IPS-20b (cell line): ENCODE data around the gene CYP24A1.

Experiments used
- H3K27ac ChIP-seq: one replicate; pipeline ENCODE4 v1.5.1; 2013; ENCODE audit warnings: low read length
- H3K27me3 ChIP-seq: 2 replicates; pipeline ENCODE4 v1.6.1; 2013; ENCODE audit warnings: mild to moderate bottlenecking, low read length, inconsistent platforms; ENCODE audit not compliant: insufficient read depth
- H3K36me3 ChIP-seq: 2 replicates; pipeline ENCODE4 v1.6.1; 2013; ENCODE audit warnings: low read depth, mild to moderate bottlenecking, inconsistent platforms, low read length, moderate library complexity; ENCODE audit not compliant: insufficient read depth
- H3K4me1 ChIP-seq: 2 replicates; pipeline ENCODE4 v1.6.1; 2013; ENCODE audit warnings: mild to moderate bottlenecking, control low read depth, inconsistent platforms, low read length, moderate library complexity; ENCODE audit not compliant: insufficient read depth
- H3K4me3 ChIP-seq: 2 replicates; pipeline ENCODE4 v1.5.1; 2013; ENCODE audit warnings: mild to moderate bottlenecking, low read length, inconsistent platforms
- H3K9ac ChIP-seq: 2 replicates; pipeline ENCODE4 v1.6.1; 2013; ENCODE audit warnings: low read depth, mild to moderate bottlenecking, inconsistent platforms, low read length, moderate library complexity
- H3K9me3 ChIP-seq: 2 replicates; pipeline ENCODE4 v1.6.1; 2013; ENCODE audit warnings: mild to moderate bottlenecking, low read depth, low read length, inconsistent platforms; ENCODE audit not compliant: insufficient read depth

CYP24A1 gene

GRCh38 chr20:54112221-54112884 lies 61.4 kb downstream of the CYP24A1 start:
- H3K27ac ChIP-seq: no peak overlapping the region
- H3K4me1 ChIP-seq: no peaks in the 10 kb centered on the region; the same call in 1 of the 2 replicates
- no peak overlapping the region for H3K9ac ChIP-seq
- no peaks in the 10 kb centered on the region for H3K27me3 ChIP-seq
- H3K36me3 ChIP-seq: no peaks in the 10 kb centered on the region
- no peak overlapping the region for H3K4me3 ChIP-seq
- H3K9me3 ChIP-seq: no peaks in the 10 kb centered on the region

- Histone ChIP-seq H3K9me3 (no peaks in the 10 kb centered on the region), H3K4me1 (no peaks in the 10 kb centered on the region), H3K27me3 (no peaks in the 10 kb centered on the region), H3K4me3 (no peak overlapping the region), H3K27ac (no peak overlapping the region), H3K36me3 (no peaks in the 10 kb centered on the region), H3K9ac (no peak overlapping the region)
Observed at GRCh38 chr20:54111460-54111859, 62.3 kb downstream of the CYP24A1 start.

- Histone ChIP-seq H3K36me3 (no peaks in the 10 kb centered on the region), H3K9ac (no peak overlapping the region), H3K4me1 (no peaks in the 10 kb centered on the region), H3K27ac (no peak overlapping the region), H3K4me3 (no peak overlapping the region), H3K9me3 (no peaks in the 10 kb centered on the region), H3K27me3 (no peaks in the 10 kb centered on the region)
Observed at GRCh38 chr20:54110457-54110856, 63.3 kb downstream of the CYP24A1 start.

DNA sequence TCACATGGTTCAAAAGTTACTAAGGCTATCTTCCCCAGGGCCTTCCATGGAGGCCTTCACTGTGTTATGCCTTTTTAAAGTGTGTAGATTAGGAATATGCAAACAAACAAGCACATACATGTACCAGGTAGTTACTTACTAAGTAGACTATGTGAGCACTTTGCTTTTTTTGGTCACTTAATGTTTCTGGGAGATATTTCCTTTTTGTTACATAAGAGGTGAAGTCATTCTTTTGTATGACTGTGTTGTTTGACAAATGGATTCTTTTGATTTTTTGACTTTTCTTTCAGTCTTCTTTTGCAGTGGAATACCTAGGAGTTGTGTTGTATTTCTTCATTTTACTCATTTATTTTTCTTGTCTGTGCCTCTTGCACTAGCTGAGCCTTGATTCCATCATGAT lies 63.7 kb downstream of the CYP24A1 start:
- no peak overlapping the region for H3K9ac ChIP-seq
- no peaks in the 10 kb centered on the region for H3K36me3 ChIP-seq
- H3K27me3 ChIP-seq: no peaks in the 10 kb centered on the region
- H3K4me3 ChIP-seq: no peak overlapping the region
- H3K9me3 ChIP-seq: no peaks in the 10 kb centered on the region
- H3K27ac ChIP-seq: no peak overlapping the region
- no peaks in the 10 kb centered on the region for H3K4me1 ChIP-seq

DNA sequence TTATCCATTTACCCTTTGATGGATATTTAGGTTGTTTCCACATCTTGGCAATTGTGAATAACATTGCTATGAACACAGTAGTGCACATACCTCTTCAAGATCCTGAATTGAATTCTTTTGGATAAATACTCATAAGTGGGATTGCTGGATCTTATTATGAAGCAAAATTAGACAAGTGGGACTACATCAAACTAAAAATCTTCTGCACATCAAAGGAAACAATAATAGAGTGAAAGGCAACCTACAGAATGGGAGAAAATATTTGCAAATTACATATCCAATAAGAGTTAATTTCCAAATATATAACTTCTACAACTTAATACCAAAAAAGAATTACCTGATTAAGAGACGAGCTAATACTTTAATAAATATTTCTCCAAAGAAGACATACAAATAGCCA lies 65.0 kb downstream of the CYP24A1 start:
- Histone ChIP-seq H3K9ac (no peak overlapping the region), H3K4me3 (no peak overlapping the region), H3K27ac (no peak overlapping the region), H3K36me3 (no peaks in the 10 kb centered on the region), H3K9me3 (no peaks in the 10 kb centered on the region), H3K27me3 (no peaks in the 10 kb centered on the region), H3K4me1 (no peaks in the 10 kb centered on the region)

DNA sequence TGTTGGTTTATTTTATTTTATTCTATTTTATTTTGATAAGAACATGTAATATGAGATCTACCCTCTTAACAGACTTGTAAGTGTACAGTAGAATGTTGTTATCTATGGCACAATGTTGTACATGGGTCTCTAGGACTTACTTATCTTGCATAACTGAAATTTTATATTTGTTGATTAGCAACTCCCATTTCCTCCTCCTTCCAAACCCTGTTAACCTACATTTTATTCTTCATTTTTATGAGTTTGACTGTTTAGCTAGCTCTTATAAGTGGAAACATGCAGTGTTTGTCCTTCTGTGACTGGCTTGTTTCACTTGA lies 65.5 kb downstream of the CYP24A1 start:
- H3K27ac ChIP-seq: no peak overlapping the region
- no peaks in the 10 kb centered on the region for H3K36me3 ChIP-seq
- H3K27me3 ChIP-seq: no peaks in the 10 kb centered on the region
- no peaks in the 10 kb centered on the region for H3K9me3 ChIP-seq
- H3K4me3 ChIP-seq: no peak overlapping the region
- H3K9ac ChIP-seq: no peak overlapping the region
- no peaks in the 10 kb centered on the region for H3K4me1 ChIP-seq

GRCh38 chr20:54107600-54108325 lies 66.0 kb downstream of the CYP24A1 start:
- H3K9ac ChIP-seq: no peak overlapping the region
- no peaks in the 10 kb centered on the region for H3K9me3 ChIP-seq
- H3K36me3 ChIP-seq: no peaks in the 10 kb centered on the region
- H3K27me3 ChIP-seq: no peaks in the 10 kb centered on the region
- H3K4me3 ChIP-seq: no peak overlapping the region
- H3K4me1 ChIP-seq: no peaks in the 10 kb centered on the region
- H3K27ac ChIP-seq: no peak overlapping the region

DNA sequence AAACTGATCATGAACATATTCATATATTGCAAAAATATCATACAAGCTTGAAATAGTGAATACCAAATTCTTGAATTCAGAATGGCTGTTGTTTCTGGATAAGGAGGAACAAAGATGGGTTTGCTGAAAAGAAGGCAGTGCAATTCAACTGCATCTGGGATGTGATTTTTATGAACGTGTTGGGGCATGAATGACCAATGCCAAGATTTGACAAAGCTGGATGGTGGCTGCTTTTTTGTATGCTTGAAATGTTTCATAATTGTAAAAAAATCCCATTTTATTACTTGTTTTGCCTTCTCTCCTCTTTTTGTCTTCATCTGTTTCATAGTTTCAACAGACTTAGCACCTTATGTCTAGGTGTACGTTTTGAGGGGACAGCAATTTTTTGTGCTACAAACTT lies 66.6 kb downstream of the CYP24A1 start:
- H3K27ac ChIP-seq: no peak overlapping the region
- H3K27me3 ChIP-seq: no peaks in the 10 kb centered on the region
- no peak overlapping the region for H3K9ac ChIP-seq
- no peaks in the 10 kb centered on the region for H3K4me1 ChIP-seq
- H3K36me3 ChIP-seq: no peaks in the 10 kb centered on the region
- H3K4me3 ChIP-seq: no peak overlapping the region
- no peaks in the 10 kb centered on the region for H3K9me3 ChIP-seq

- no peaks in the 10 kb centered on the region for H3K9me3 ChIP-seq
- no peaks in the 10 kb centered on the region for H3K27me3 ChIP-seq
- H3K27ac ChIP-seq: no peak overlapping the region
- no peaks in the 10 kb centered on the region for H3K36me3 ChIP-seq
- H3K4me1 ChIP-seq: no peaks in the 10 kb centered on the region
- no peak overlapping the region for H3K4me3 ChIP-seq
- H3K9ac ChIP-seq: no peak overlapping the region
Observed at GRCh38 chr20:54106162-54106561, 67.6 kb downstream of the CYP24A1 start.

DNA sequence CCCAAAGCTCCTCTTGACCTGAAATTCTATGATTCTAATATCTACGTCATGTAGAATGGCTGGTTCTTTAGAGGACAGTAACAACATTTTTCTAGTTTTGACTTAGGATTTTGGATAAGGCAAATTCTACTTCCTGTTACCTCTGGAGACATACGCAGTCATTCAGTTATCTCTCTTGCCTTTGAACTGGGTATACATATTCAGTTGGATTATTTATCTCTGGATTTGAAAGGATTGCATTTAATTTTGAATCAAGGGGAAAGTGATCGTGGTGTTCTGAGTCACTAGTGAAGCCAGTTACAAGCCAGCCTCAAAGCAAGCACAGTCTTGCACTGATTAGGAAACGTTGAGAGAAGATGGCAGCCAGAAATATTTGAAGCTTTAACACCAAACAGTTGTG lies 68.1 kb downstream of the CYP24A1 start:
- H3K36me3 ChIP-seq: no peaks in the 10 kb centered on the region
- no peak overlapping the region for H3K9ac ChIP-seq
- no peak overlapping the region for H3K4me3 ChIP-seq
- no peaks in the 10 kb centered on the region for H3K4me1 ChIP-seq
- H3K27me3 ChIP-seq: no peaks in the 10 kb centered on the region
- H3K9me3 ChIP-seq: no peaks in the 10 kb centered on the region
- H3K27ac ChIP-seq: no peak overlapping the region

- Histone ChIP-seq H3K4me3 (no peak overlapping the region), H3K36me3 (no peaks in the 10 kb centered on the region), H3K9ac (no peak overlapping the region), H3K9me3 (no peaks in the 10 kb centered on the region), H3K4me1 (no peaks in the 10 kb centered on the region), H3K27me3 (no peaks in the 10 kb centered on the region), H3K27ac (no peak overlapping the region)
Observed at GRCh38 chr20:54104781-54105180, 69.0 kb downstream of the CYP24A1 start.

GRCh38 chr20:54103762-54104600 lies 69.8 kb downstream of the CYP24A1 start:
- no peak overlapping the region for H3K27ac ChIP-seq
- H3K36me3 ChIP-seq: no peaks in the 10 kb centered on the region
- H3K4me1 ChIP-seq: no peaks in the 10 kb centered on the region
- H3K9me3 ChIP-seq: no peaks in the 10 kb centered on the region
- H3K4me3 ChIP-seq: no peak overlapping the region
- H3K9ac ChIP-seq: no peak overlapping the region
- no peaks in the 10 kb centered on the region for H3K27me3 ChIP-seq
